DOHH2 (cell line): ENCODE results near the gene OR5H2.
A peak's percentile ranks its signal among the peaks of the same experiment; 100 is the strongest.

Experiments used
- H3F3A ChIP-seq: fragments of 200-600 bp; sonication (generic), shearing (Covaris generic); 2 replicates; pipeline ENCODE4 v1.6.0; 2016; ENCODE audit warnings: antibody characterized with exemption, mild to moderate bottlenecking; ENCODE audit not compliant: control insufficient read depth, insufficient read depth
- H3K27ac ChIP-seq: fragments of 200-600 bp; sonication (generic); 2 replicates; pipeline ENCODE4 v1.5.1; 2014; ENCODE audit warnings: low read depth, mild to moderate bottlenecking, low read length, moderate library complexity
- H3K27me3 ChIP-seq: fragments of 200-600 bp; sonication (generic); 2 replicates; pipeline ENCODE4 v1.6.1; 2014; ENCODE audit warnings: mild to moderate bottlenecking, low read length, mixed read lengths; ENCODE audit not compliant: control insufficient read depth
- H3K36me3 ChIP-seq: fragments of 200-600 bp; sonication (generic); 2 replicates; pipeline ENCODE4 v1.6.1; 2014; ENCODE audit warnings: mild to moderate bottlenecking, low read length, moderate library complexity, mixed read lengths; ENCODE audit not compliant: control insufficient read depth
- H3K4me1 ChIP-seq: fragments of 200-600 bp; sonication (generic); 2 replicates; pipeline ENCODE4 v1.6.1; 2014; ENCODE audit warnings: mild to moderate bottlenecking, low read length, mixed read lengths; ENCODE audit not compliant: control insufficient read depth
- H3K4me2 ChIP-seq: fragments of 200-600 bp; sonication (generic); 2 replicates; pipeline ENCODE4 v1.6.0; 2014; ENCODE audit warnings: mild to moderate bottlenecking, low read length, moderate library complexity
- H3K4me3 ChIP-seq: fragments of 200-600 bp; sonication (generic); 2 replicates; pipeline ENCODE4 v1.5.1; 2014; ENCODE audit warnings: mild to moderate bottlenecking, low read length, mixed read lengths
- H3K79me2 ChIP-seq: fragments of 200-600 bp; sonication (generic); 2 replicates; pipeline ENCODE4 v1.6.1; 2014; ENCODE audit warnings: mild to moderate bottlenecking, low read length, mixed read lengths; ENCODE audit not compliant: control insufficient read depth
- H3K9me2 ChIP-seq: fragments of 200-600 bp; sonication (generic); replicated peaks from 2 replicates; pipeline ENCODE4 v1.6.1; 2014; ENCODE audit warnings: mild to moderate bottlenecking, low read length, mixed read lengths; ENCODE audit not compliant: control insufficient read depth
- H3K9me3 ChIP-seq: fragments of 200-600 bp; sonication (generic); 2 replicates; pipeline ENCODE4 v1.6.1; 2014; ENCODE audit warnings: antibody characterized with exemption, low read length, mixed read lengths; ENCODE audit not compliant: control insufficient read depth, insufficient read depth
- H4K20me1 ChIP-seq: fragments of 200-600 bp; sonication (generic); 2 replicates; pipeline ENCODE4 v1.6.0; 2014; ENCODE audit warnings: low read depth, mild to moderate bottlenecking, antibody characterized with exemption, low read length, moderate library complexity; ENCODE audit not compliant: control insufficient read depth, insufficient read depth
- EZH2phosphoT487 ChIP-seq: fragments of 200-600 bp; sonication (generic); IDR thresholded peaks from 2 replicates; pipeline ENCODE4 v1.6.1; 2017; ENCODE audit warnings: borderline replicate concordance, mild to moderate bottlenecking, antibody characterized with exemption, low read length, moderate library complexity, mixed read lengths
- TF ChIP-seq, protein P1 (sequence below): fragments of 200-600 bp; sonication (generic); IDR thresholded peaks from one replicate; pipeline ENCODE4 v1.5.1; 2014; ENCODE audit warnings: antibody characterized with exemption, mild to moderate bottlenecking, low read depth, low read length; ENCODE audit not compliant: poor library complexity, severe bottlenecking

Gene OR5H2

DNA sequence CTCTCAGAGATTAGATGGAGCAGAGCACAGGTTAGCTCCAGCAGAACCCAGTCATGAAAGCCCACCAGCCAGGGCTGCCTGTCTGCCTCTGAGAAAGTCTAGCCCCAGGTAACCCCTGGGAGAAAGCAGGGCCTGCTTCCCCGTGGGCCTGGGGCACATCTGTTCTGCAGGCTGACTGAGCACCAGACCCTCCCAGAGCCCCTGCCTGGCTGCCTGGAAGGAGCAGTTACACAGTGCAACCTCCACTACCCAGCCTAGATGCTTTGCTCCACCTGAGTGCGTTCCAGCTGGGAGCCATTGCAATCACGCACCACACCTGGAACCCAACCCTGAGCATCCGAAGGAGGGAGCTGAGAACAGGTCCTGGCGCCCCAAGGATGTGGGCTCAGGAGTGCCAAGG lies 46.6 kb downstream of the OR5H2 start:
- H3K79me2 ChIP-seq, result no peaks in the 10 kb centered on the region

GRCh38 chr3:98329392-98330124 lies 47.3 kb downstream of the OR5H2 start:
- Histone ChIP-seq H3K36me3 (no peaks in the 10 kb centered on the region), H3K79me2 (no peaks in the 10 kb centered on the region), H3K4me2 (no peak overlapping the region), H3K9me2 (no peaks in the 10 kb centered on the region), H4K20me1 (no peaks in the 10 kb centered on the region), H3F3A (no peaks in the 10 kb centered on the region), H3K27ac (no peak overlapping the region), H3K4me3 (no peak overlapping the region), H3K27me3 (peaks cover 16% of the 10 kb centered on the region), H3K4me1 (no peaks in the 10 kb centered on the region), H3K9me3 (no peaks in the 10 kb centered on the region)
- TF ChIP-seq, protein P1, sequence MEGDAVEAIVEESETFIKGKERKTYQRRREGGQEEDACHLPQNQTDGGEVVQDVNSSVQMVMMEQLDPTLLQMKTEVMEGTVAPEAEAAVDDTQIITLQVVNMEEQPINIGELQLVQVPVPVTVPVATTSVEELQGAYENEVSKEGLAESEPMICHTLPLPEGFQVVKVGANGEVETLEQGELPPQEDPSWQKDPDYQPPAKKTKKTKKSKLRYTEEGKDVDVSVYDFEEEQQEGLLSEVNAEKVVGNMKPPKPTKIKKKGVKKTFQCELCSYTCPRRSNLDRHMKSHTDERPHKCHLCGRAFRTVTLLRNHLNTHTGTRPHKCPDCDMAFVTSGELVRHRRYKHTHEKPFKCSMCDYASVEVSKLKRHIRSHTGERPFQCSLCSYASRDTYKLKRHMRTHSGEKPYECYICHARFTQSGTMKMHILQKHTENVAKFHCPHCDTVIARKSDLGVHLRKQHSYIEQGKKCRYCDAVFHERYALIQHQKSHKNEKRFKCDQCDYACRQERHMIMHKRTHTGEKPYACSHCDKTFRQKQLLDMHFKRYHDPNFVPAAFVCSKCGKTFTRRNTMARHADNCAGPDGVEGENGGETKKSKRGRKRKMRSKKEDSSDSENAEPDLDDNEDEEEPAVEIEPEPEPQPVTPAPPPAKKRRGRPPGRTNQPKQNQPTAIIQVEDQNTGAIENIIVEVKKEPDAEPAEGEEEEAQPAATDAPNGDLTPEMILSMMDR, result peak; percentile 84
- no peak for TF ChIP-seq EZH2phosphoT487

More for the DNA sequence above, 46.6 kb downstream of the OR5H2 start:
- H4K20me1 ChIP-seq, result no peaks in the 10 kb centered on the region
- H3K9me2 ChIP-seq, result no peaks in the 10 kb centered on the region
- H3K27me3 ChIP-seq, result peaks cover 14% of the 10 kb centered on the region
- H3K4me1 ChIP-seq, result no peaks in the 10 kb centered on the region
- no peaks in the 10 kb centered on the region for H3K9me3 ChIP-seq
- no peaks in the 10 kb centered on the region for H3F3A ChIP-seq
- H3K27ac ChIP-seq, result no peak overlapping the region
- TF ChIP-seq, protein P1, result no peak
- no peak for TF ChIP-seq EZH2phosphoT487
- no peaks in the 10 kb centered on the region for H3K36me3 ChIP-seq
- no peak overlapping the region for H3K4me3 ChIP-seq
- no peak overlapping the region for H3K4me2 ChIP-seq

DNA sequence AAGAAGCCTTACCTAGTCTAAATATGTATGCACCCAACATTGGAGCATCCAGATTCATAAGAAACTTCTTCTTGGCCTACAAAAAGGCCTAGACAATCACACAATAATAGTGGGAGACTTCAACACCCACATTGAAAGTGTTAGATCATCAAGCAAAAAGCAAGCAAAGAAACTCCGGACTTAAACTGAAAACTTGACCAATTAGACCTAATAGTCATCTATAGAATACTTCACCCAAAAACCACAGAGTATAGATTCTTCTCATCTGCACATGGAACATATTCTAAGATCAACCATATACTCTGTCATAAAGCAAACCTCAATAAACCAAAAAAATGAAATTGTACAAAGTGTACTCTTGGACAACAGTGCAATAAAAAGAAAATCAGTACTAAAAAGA lies 49.0 kb downstream of the OR5H2 start:
- Histone ChIP-seq H3K36me3 (no peaks in the 10 kb centered on the region), H3K4me1 (no peaks in the 10 kb centered on the region), H3K27ac (no peak overlapping the region), H3K9me3 (no peaks in the 10 kb centered on the region), H3K79me2 (no peaks in the 10 kb centered on the region), H3F3A (no peaks in the 10 kb centered on the region), H4K20me1 (no peaks in the 10 kb centered on the region), H3K27me3 (peaks cover 23% of the 10 kb centered on the region), H3K4me3 (no peak overlapping the region), H3K4me2 (no peak overlapping the region), H3K9me2 (no peaks in the 10 kb centered on the region)
- no peak for TF ChIP-seq EZH2phosphoT487
- TF ChIP-seq, protein P1, result no peak
